Measurements from ENCODE around the gene STAG1.
"Not testable (repeated sequence)": the region's sequence is repeated elsewhere in the genome, so short reads cannot be mapped to it uniquely, and the experiment has no call there.

STAG1 gene

DNA sequence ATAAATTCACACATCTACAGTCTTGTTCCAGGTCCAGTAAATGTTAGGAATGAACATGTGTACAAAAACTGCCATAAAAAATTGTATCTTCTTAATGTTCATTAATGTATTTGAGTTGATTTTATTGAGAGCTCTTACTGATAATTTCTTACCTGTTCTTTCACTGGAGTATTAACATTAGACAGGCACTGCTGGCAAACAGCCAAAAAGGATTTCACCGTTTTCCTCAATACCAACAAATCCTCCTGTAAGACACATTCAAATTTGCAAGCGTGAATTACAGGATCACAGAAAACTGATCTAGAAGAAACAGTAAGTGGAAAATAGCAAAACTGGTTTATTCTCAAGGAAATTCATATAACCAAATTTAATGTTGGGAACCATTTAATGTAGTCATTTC lies 374.7 kb downstream of the STAG1 start:
- no peak for DNase-seq (ENCODE audit: low read depth)
- no peak overlapping the region for H3K4me3 ChIP-seq (ENCODE audit: low read depth, low read length)

DNA sequence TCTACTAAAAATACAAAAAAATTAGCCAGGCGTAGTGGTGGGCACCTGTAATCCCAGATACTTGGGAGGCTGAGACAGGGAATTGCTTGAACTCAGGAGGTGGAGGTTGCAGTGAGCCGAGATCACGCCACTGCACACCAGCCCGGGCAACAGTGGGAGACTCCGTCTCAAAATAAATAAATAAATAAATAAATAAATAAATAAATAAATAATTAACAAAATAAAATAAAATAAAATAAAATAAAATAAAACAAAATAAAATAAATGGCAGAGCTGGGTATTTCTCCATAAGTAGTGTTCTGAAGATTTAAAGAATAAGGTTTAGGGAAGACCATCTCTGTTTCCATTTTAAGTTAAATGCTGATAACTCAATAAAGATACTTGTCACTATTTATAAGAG lies 376.4 kb downstream of the STAG1 start:
- not testable (repeated sequence) for H3K4me3 ChIP-seq (ENCODE audit: low read depth, low read length); DNase-seq (ENCODE audit: low read depth)

DNA sequence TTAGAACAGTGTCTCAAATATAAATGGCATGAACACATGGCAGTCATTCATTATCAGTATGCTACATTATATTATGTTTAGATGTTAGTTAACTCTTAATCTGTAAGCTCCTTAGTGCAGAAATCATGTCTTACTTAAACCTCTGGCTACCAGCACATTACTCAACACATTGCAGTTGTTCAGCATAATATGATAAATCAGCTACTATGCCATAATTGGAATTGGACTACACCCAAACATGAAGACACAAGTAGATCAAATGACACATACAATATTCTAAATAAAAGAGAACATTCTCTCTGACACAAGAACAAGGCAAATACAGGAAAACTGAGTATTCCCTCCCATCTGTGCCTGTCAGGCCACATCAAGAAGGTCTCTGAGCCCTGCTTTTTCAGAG lies 385.9 kb downstream of the STAG1 start:
- DNase-seq (ENCODE audit: low read depth) = peak; percentile 60
- no peak overlapping the region for H3K4me3 ChIP-seq (ENCODE audit: low read depth, low read length)

DNA sequence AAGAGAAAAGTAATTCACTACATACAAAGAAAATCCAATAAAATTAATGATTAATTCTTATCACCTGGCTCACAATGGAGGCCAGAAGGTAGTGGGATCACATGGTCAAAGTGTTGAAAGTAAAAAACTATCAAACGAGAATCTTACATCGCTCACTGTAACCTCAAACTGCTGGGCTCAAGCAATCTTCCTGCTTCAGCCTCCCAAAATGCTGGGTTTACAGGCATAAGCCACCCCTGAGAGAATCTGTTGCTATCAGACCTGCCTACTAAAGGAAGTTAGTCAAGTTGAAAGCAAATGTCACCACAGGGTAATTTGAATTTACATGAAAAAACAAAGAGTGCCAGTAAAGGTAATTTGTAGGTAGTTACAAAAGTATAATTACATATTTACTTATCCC lies 398.7 kb downstream of the STAG1 start:
- H3K4me3 ChIP-seq (ENCODE audit: low read depth, low read length) = no peak overlapping the region
- no peak for DNase-seq (ENCODE audit: low read depth)

DNA sequence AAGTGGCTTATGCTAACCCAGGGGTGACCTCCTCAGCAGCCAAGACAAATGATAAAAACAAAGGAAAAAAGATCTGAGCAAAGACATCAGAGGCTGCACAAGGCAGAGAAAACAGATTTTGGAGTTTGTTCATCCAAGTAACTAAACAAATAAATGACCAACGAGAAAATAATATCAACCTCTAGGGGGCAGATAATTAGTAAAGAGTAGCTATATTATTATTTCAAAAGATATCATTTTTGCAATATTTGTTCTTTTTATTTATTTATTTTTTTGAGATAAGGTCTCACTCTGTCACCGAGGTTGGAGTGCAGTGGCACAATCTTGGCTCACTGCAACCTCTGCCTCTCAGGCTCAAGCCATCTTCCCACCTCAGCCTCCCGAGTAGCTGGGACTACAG lies 400.3 kb downstream of the STAG1 start:
- H3K4me3 ChIP-seq (ENCODE audit: low read depth, low read length) = no peak overlapping the region
- no peak for DNase-seq (ENCODE audit: low read depth)

DNA sequence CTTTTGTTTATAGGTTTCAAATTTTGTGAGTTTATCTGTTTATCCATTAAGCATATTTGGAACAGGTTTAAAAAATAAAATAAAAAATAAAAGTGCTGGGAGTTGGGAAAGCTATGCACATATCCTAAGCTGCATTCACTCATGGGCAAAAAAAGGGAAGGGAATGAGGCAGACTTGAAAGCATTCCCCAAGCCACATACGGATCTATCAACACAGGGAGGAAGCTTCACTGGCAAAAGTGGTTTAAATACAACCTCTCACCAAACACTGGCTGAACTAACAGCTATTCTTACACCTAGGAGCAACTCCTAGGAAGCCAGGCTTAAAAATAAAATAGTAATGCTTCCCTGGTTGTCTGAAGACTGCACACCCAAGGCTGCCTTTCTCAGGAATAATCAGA lies 400.8 kb downstream of the STAG1 start:
- DNase-seq (ENCODE audit: low read depth) = no peak
- H3K4me3 ChIP-seq (ENCODE audit: low read depth, low read length) = no peak overlapping the region

DNA sequence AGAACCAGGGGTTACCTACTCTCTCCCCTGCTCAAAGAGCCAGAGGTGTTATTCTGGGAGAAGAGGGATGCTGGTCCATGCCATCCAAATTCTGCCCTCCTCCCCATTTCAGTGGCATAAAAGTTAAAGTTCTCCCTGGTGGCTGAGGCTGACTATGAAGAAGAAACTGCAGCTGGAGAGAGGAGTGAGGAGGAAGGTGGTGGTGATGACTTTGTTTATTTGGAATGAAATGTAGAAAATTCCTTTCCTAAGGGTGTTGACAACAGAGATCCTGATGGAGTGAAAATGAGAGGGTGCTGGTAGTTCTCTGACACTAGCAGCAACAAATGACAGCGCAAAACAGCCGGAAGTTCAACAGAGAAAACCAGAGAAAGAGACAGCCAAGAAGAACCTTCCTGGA lies 401.6 kb downstream of the STAG1 start:
- no peak overlapping the region for H3K4me3 ChIP-seq (ENCODE audit: low read depth, low read length)
- peak; percentile 41 for DNase-seq (ENCODE audit: low read depth)

DNA sequence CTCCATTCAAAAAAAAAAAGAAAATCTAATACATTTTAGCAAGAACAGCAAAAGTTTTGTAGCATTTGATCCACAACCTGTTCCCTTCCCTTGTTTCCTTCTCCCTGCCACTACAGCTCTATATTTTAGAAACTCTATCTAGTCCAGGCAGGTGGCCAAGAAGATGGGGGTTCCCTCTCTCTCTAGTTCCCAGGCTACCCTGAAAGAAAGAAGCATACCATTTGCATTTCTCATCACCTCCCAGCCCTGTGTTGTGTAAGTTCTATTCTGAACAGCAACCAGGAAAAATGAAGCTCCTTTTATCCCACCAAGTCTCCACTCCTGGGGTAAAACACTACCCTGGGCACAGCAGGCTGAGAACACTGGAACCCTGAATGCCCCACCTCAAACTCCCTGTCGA lies 402.0 kb downstream of the STAG1 start:
- peak; percentile 83 for DNase-seq (ENCODE audit: low read depth)
- H3K4me3 ChIP-seq (ENCODE audit: low read depth, low read length) = no peak overlapping the region

DNA sequence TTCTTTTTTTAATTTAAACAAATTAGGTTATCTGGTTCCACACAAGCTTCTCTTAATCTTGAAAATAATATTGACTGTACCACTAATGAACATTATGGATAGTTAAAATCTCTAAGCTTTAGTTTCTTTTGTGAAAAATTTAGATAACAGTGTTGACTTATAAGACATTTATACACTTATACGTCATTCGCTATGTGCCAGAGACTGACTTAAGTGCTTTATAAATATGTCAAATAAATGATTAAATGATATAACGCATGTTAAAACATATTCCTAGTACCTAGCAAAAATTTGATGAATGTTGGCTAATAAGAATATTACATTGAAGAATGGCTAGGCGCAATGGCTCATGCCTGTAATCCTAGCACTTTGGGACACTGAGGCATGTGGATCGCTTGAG lies 405.7 kb downstream of the STAG1 start:
- DNase-seq (ENCODE audit: low read depth) = no peak
- H3K4me3 ChIP-seq (ENCODE audit: low read depth, low read length) = no peak overlapping the region

DNA sequence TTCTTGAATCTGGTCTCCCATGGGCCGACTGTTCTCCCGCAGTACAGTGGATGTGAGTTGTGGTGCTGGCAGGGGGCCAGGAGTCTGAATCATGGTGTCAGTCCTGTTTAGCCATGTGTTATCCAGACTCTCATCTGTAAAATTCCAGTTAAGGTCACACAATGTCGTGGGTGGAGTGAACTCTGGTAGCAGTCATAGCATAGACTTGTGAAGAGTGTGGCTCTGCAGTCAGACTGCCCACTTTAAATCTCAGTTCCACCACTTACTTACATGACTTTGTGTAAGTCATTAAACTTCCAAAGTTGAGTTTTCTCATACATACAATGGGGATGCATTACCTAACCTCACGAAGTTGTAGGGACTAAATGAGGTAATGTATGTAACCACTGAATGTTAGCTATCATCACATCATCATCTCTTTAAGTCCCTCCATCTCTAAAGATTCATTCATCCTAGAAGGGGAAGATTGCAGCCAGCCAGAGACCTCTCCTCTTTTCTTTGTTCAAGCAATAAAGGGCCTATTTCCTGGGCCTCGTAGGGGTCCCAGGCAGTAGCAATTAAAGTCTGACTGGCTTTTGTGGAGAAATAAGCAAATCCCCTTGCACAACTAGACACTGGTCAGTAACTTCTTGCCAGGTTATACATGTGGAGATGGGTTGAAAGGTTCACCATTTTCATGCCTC lies 408.2 kb downstream of the STAG1 start:
- peak; percentile 96 for DNase-seq (ENCODE audit: low read depth)

DNA sequence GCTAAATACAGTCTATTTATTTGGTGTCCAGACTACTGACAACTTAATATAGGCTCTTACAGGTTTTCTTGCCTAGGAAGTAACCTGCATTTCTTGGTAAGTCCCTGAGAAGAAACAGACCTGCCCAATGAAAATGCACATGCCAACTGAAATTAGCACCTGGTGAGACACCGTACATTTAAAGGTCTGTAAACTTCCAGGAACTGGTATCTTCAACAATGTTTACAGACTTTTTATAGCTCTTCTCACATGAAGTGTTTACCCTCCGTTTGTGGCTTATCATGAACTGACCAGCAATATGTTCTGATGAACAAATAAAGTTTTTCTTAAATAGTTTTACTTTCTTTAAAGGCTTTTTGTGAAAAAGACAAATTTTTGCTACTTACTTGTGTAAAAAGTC lies 408.7 kb downstream of the STAG1 start:
- no peak overlapping the region for H3K4me3 ChIP-seq (ENCODE audit: low read depth, low read length)
- no peak for DNase-seq (ENCODE audit: low read depth)

More for the DNA sequence above, 408.2 kb downstream of the STAG1 start:
- H3K4me3 ChIP-seq (ENCODE audit: low read depth, low read length) = no peak overlapping the region

DNA sequence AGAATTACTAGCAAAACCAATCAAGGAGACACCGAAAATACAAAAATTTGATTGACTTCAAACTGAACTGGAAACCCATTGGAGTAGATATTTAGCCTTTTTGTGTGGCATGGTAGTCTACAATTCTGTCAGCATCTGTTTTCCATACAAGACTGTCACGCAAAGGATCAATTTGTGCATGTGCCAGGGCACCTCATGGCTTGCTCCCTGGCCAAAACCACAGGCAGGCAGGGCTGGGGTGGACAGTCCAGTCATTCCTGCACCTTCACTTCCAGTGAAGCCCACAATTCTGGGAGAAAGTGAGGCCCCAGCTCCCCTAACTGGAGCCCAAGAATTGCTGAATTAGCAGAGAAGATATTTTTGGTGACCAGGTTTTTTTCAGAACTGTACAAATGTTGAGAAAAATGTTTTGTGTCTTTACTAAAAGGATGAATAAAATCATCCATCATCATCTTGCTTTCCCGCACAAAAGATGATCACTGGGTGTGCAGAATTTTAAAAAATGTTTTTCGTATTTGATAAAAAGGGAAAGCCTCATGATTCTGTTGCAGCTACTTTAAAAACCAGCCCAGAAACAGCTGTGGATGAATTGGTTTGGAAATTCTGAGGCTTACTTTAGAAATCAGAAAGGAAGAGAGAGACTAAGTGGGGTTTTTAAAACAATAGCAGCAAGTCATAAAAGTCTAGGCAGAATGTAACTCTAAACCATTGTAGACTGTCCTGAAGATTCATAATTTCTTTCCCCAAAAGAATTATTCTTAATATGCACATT lies 415.7 kb downstream of the STAG1 start:
- DNase-seq (ENCODE audit: low read depth) = no peak
- H3K4me3 ChIP-seq (ENCODE audit: low read depth, low read length) = no peak overlapping the region

DNA sequence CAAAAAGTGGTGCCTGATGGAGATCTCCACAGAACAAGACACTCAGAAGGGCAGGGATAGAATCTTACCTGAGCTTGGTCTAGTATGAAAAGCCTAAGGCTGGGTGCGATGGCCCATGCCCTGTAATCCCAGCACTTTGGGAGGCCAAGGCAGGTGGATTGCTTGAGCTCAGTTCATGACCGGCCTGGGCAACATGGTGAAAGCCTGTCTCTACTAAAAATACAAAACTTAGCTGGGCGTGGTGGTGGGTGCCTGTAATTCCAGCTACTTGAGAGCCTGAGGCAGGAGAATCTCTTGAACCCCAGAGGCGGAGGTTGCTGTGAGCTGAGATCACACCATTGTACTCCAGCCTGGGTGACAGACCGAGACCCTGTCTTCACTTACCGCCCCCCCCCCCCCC lies 417.5 kb downstream of the STAG1 start:
- not testable (repeated sequence) for DNase-seq (ENCODE audit: low read depth); H3K4me3 ChIP-seq (ENCODE audit: low read depth, low read length)

DNA sequence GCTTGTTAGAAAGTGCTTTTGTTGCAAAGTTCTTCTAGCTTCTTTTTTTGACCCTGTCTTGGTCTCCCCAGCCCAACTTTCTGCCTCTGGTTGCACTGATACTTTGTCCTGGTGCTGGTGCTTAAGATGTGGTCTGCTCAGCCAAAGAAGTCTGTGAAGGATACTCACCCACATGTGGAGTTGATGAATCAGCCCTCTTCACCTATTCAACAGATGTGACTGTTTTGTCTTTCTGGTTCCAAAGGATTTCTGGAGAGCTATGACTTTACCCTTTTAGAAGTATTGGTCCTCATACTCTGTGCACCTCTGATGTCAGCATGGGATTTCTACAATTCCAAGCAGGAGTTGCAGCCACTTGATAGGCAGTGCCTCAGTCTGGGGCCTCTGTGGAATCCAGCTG lies 418.0 kb downstream of the STAG1 start:
- DNase-seq (ENCODE audit: low read depth) = no peak
- no peak overlapping the region for H3K4me3 ChIP-seq (ENCODE audit: low read depth, low read length)

DNA sequence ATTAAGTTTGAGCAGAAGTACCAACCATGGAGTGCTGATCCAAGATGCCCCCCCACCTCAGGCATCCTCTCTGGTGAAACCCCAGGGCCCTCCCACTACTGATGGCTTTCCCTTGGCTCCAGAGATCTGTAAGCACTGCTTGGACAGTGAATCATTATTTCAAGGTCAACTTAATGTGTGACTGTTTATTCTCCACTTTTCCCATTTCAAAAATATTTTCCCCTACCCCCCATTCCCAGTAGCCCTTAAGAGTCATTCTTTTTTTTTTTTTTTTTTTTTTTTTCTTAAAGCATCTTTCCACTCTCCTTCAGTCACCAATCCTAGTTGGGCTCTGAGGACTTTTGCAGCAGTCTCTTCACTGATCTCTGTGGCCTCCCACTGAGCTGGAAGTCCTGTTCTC lies 419.4 kb downstream of the STAG1 start:
- no peak overlapping the region for H3K4me3 ChIP-seq (ENCODE audit: low read depth, low read length)
- peak; percentile 52 for DNase-seq (ENCODE audit: low read depth)

DNA sequence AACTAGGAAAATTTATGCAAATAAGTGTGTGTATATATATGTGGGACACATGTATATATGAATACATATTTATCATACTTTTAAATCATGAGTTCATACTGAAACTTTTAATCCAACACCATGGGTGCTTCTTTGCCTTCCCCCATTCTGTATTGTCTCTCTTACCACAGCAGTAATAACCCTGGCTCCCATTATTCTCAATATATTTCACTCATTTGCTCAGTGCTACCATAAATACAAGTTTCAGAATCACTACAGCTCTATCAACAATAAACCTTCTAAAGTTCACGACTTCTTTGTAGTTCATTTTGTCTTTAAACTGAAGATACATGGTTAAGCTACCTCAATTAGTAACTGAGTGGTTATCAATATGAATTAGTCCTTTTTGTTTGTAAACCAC lies 419.9 kb downstream of the STAG1 start:
- DNase-seq (ENCODE audit: low read depth) = no peak
- no peak overlapping the region for H3K4me3 ChIP-seq (ENCODE audit: low read depth, low read length)

DNA sequence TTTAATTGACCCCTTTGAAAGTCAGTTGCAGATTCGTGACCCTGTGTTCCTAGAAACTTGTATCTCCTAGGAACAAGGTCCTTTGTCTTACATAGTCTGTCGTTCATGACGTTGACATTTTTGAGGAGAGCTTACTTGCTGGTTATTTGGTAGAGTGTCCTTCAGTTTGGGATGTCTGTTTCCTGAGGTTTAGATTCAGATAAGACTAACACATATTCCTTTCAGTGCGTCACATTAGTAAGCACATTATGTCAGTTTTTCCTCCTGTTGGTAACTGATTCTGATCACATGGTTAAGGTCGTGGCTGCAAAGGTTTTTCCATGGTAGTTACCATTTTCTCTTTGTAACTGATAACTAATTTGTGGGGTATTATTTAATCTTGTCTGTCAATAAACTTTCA lies 421.3 kb downstream of the STAG1 start:
- DNase-seq (ENCODE audit: low read depth) = no peak

DNA sequence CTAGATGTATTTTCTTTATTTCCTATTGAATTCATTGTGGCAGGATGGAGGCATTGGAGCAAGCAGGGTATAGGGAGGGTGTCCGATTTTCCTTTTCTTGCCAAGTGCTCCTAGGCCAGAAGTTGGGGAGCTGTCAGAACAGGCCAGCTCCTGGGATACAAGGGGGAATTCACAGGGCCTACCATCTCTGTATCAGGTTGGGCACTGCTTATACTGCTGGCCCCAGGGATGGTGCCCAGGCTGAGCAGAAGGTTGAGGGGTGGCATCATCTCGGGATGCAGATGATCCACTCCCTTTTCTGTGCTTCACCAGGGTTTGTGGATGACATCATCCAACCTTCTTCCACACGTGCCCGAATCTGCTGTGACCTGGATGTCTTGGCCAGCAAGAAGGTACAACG lies 422.6 kb downstream of the STAG1 start:
- no peak for DNase-seq (ENCODE audit: low read depth)
- H3K4me3 ChIP-seq (ENCODE audit: low read depth, low read length) = no peak overlapping the region

More for the DNA sequence above, 421.3 kb downstream of the STAG1 start:
- no peak overlapping the region for H3K4me3 ChIP-seq (ENCODE audit: low read depth, low read length)

DNA sequence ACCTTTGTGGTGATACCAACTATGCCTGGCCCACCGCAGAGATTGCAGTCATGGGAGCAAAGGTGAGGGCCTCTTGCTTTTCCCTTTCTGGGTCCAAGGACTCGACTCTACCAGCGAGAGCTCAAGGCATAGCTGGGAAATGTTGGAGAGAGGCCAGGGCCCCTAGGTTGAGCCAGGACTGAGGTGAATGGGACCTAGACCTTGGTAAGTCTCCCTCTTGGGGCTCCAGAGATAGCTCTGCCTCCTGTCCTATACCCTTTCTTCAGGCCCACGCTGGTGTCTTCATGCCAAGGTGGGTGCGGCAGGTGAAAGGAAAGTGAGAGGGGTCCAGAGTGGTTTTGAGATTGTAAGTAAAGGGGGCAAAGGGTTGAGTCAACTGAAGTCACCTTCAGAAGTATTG lies 424.5 kb downstream of the STAG1 start:
- DNase-seq (ENCODE audit: low read depth) = no peak
- H3K4me3 ChIP-seq (ENCODE audit: low read depth, low read length) = no peak overlapping the region

DNA sequence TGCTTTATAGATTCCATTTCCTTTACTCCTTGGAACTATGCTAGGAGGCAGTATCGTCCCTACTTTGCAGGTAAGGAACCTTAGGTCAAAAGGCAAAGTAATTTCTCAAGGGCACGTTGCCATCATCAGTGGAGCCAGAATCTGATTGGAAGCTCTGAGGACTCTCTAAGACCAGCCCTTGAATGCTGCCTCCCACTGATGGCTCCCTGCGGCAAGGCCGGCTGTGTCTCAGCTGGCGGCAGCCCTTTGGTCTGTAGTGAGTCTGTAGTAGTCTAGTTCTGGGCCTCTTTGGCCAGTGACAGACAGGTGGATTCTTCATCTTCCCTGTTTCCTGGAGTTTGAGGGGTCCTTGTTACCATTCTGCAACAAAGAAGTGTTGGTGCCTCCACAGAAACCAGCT lies 425.9 kb downstream of the STAG1 start:
- DNase-seq (ENCODE audit: low read depth) = no peak
- no peak overlapping the region for H3K4me3 ChIP-seq (ENCODE audit: low read depth, low read length)

DNA sequence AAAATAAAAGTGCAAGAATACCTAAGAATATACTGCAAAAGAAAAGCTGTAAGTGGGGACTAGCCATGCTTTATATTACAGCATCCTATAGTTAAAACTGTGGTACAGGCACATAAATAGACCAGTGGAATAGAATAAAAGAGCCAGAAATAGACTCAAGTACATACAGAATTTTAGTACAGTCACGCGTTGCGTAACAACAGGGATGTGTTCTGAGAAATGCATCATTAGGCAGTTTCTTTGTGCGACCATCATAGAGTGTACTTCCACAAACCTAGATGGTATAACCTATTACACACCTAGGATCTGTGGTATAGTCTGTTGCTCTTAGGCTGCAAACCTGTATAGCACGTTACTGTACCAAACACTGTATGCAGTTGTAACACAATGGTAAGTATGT lies 440.2 kb downstream of the STAG1 start:
- no peak overlapping the region for H3K4me3 ChIP-seq (ENCODE audit: low read depth, low read length)
- peak; percentile 8 for DNase-seq (ENCODE audit: low read depth)

Measured in skeletal muscle cell (primary cell).